ENCODE measurements around the gene SH2D4B.

SH2D4B gene

GRCh38 chr10:80622153-80622552 lies 84.5 kb downstream of the SH2D4B start:
- Mint-ChIP-seq H3K36me3 (ENCODE audit: low read depth) (peaks cover 5% of the 10 kb centered on the region), H3K27ac (no peak overlapping the region), H3K4me3 (no peak overlapping the region), H3K9me3 (peaks cover 16% of the 10 kb centered on the region), H3K4me1 (peaks cover 14% of the 10 kb centered on the region), H3K27me3 (ENCODE audit: low read depth, poor library complexity) (no peaks in the 10 kb centered on the region)
- DNase-seq, result no peak
- TF ChIP-seq CTCF (IDR thresholded peaks at IDR 0.05), result no peak

- H3K27ac Mint-ChIP-seq, result no peak overlapping the region
- peaks cover 5% of the 10 kb centered on the region for H3K36me3 Mint-ChIP-seq (ENCODE audit: low read depth)
- H3K4me3 Mint-ChIP-seq, result no peak overlapping the region
- H3K4me1 Mint-ChIP-seq, result peaks cover 4% of the 10 kb centered on the region
- no peak for DNase-seq
- H3K9me3 Mint-ChIP-seq, result peaks cover 22% of the 10 kb centered on the region
- TF ChIP-seq CTCF (IDR thresholded peaks at IDR 0.05), result no peak
- H3K27me3 Mint-ChIP-seq (ENCODE audit: low read depth, poor library complexity), result peaks cover 11% of the 10 kb centered on the region
Observed at GRCh38 chr10:80630324-80630723, 92.6 kb downstream of the SH2D4B start.

GRCh38 chr10:80632742-80633141 lies 95.0 kb downstream of the SH2D4B start:
- no peak for DNase-seq
- peaks cover 4% of the 10 kb centered on the region for H3K4me1 Mint-ChIP-seq
- no peak overlapping the region for H3K4me3 Mint-ChIP-seq
- H3K27me3 Mint-ChIP-seq (ENCODE audit: low read depth, poor library complexity), result peaks cover 11% of the 10 kb centered on the region
- peaks cover 24% of the 10 kb centered on the region for H3K9me3 Mint-ChIP-seq
- no peak overlapping the region for H3K27ac Mint-ChIP-seq
- no peak for TF ChIP-seq CTCF (IDR thresholded peaks at IDR 0.05)
- H3K36me3 Mint-ChIP-seq (ENCODE audit: low read depth), result no peaks in the 10 kb centered on the region

- no peak overlapping the region for H3K4me3 Mint-ChIP-seq
- H3K36me3 Mint-ChIP-seq (ENCODE audit: low read depth), result no peaks in the 10 kb centered on the region
- peak overlapping the region; percentile 24 for H3K27ac Mint-ChIP-seq
- peaks cover 9% of the 10 kb centered on the region for H3K27me3 Mint-ChIP-seq (ENCODE audit: low read depth, poor library complexity)
- DNase-seq, result no peak
- TF ChIP-seq CTCF (IDR thresholded peaks at IDR 0.05), result no peak
- H3K9me3 Mint-ChIP-seq, result peaks cover 30% of the 10 kb centered on the region
- H3K4me1 Mint-ChIP-seq, result peaks cover 4% of the 10 kb centered on the region
Observed at GRCh38 chr10:80633383-80633860, 95.7 kb downstream of the SH2D4B start.

GRCh38 chr10:80633910-80634309 lies 96.2 kb downstream of the SH2D4B start:
- Mint-ChIP-seq H3K36me3 (ENCODE audit: low read depth) (no peaks in the 10 kb centered on the region), H3K4me1 (peaks cover 4% of the 10 kb centered on the region)

More at GRCh38 chr10:80633910-80634309, 96.2 kb downstream of the SH2D4B start:
- Mint-ChIP-seq H3K27me3 (ENCODE audit: low read depth, poor library complexity) (peaks cover 8% of the 10 kb centered on the region), H3K4me3 (no peak overlapping the region), H3K9me3 (peaks cover 35% of the 10 kb centered on the region), H3K27ac (no peak overlapping the region)
- TF ChIP-seq CTCF (IDR thresholded peaks at IDR 0.05), result no peak
- no peak for DNase-seq

All from nephron progenitor cell (in vitro differentiated cells).